Osteoblast (primary cell): ENCODE data around the gene TMPRSS9. TPM values are rescaled to one million over a fixed set of nuclear protein-coding genes. Genes with fewer than 3 reads are reported as not detected.

Experiments
- DNase-seq: peaks from one replicate; pipeline ENCODE4 v3.0.0; 2011; ENCODE audit warnings: low spot score, mixed read lengths; ENCODE audit not compliant: insufficient read length; ENCODE audit errors: missing footprints
- H2AFZ ChIP-seq: 2 replicates; pipeline ENCODE4 v1.6.0; 2011; ENCODE audit warnings: mild to moderate bottlenecking, low read length
- H3K27ac ChIP-seq: 2 replicates; pipeline ENCODE4 v1.5.1; 2011; ENCODE audit warnings: mild to moderate bottlenecking, low read depth, low read length, moderate library complexity
- H3K27me3 ChIP-seq: 2 replicates; pipeline ENCODE4 v1.6.0; 2012; ENCODE audit warnings: mild to moderate bottlenecking, control low read depth, inconsistent platforms, low read length, moderate library complexity; ENCODE audit not compliant: insufficient read depth
- H3K36me3 ChIP-seq: 2 replicates; pipeline ENCODE4 v1.5.1; 2011; ENCODE audit warnings: mild to moderate bottlenecking, low read length, control low read depth, moderate library complexity; ENCODE audit not compliant: insufficient read depth
- H3K4me1 ChIP-seq: 2 replicates; pipeline ENCODE4 v1.5.1; 2011; ENCODE audit warnings: mild to moderate bottlenecking, low read length, control low read depth, moderate library complexity; ENCODE audit not compliant: insufficient read depth
- H3K4me2 ChIP-seq: 2 replicates; pipeline ENCODE4 v1.6.0; 2011; ENCODE audit warnings: mild to moderate bottlenecking, low read length; ENCODE audit not compliant: insufficient read depth
- H3K4me3 ChIP-seq: fragments of 200-600 bp; sonication (generic); 3 replicates; pipeline ENCODE4 v1.5.1; 2012; ENCODE audit warnings: mild to moderate bottlenecking, low read length, inconsistent platforms; ENCODE audit not compliant: insufficient read depth
- H3K79me2 ChIP-seq: 2 replicates; pipeline ENCODE4 v1.6.0; 2012; ENCODE audit warnings: mild to moderate bottlenecking, low read length, control low read depth, inconsistent platforms; ENCODE audit not compliant: insufficient read depth
- H3K9me3 ChIP-seq: 2 replicates; pipeline ENCODE4 v1.5.1; 2011; ENCODE audit warnings: low read depth, low read length, control low read depth
- H4K20me1 ChIP-seq: 2 replicates; pipeline ENCODE4 v1.6.0; 2012; ENCODE audit warnings: mild to moderate bottlenecking, low read length, control low read depth; ENCODE audit not compliant: insufficient read depth
- total RNA-seq: library from RNA; depleted of rRNA; stranded (reverse); fragments of >200 nt; gene quantifications from 2 replicates; pipeline ENCODE4 v1.2.3, GENCODE V29; 2012
- TF ChIP-seq, protein P1 (sequence below): IDR thresholded peaks from 2 replicates; pipeline ENCODE4 v1.5.1; 2011; ENCODE audit warnings: mild to moderate bottlenecking, low read depth, low read length, moderate library complexity; ENCODE audit errors: extremely low read depth

The TMPRSS9 gene
- total RNA-seq, 1 donor: 1.1 TPM

- TF ChIP-seq, protein P1, sequence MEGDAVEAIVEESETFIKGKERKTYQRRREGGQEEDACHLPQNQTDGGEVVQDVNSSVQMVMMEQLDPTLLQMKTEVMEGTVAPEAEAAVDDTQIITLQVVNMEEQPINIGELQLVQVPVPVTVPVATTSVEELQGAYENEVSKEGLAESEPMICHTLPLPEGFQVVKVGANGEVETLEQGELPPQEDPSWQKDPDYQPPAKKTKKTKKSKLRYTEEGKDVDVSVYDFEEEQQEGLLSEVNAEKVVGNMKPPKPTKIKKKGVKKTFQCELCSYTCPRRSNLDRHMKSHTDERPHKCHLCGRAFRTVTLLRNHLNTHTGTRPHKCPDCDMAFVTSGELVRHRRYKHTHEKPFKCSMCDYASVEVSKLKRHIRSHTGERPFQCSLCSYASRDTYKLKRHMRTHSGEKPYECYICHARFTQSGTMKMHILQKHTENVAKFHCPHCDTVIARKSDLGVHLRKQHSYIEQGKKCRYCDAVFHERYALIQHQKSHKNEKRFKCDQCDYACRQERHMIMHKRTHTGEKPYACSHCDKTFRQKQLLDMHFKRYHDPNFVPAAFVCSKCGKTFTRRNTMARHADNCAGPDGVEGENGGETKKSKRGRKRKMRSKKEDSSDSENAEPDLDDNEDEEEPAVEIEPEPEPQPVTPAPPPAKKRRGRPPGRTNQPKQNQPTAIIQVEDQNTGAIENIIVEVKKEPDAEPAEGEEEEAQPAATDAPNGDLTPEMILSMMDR: no peak
- Histone ChIP-seq H3K4me1 (no peaks in the 10 kb centered on the region), H3K9me3 (no peaks in the 10 kb centered on the region), H3K79me2 (no peaks in the 10 kb centered on the region), H3K4me2 (no peak overlapping the region), H3K4me3 (no peak overlapping the region), H2AFZ (no peak overlapping the region), H3K27ac (no peak overlapping the region), H3K27me3 (no peaks in the 10 kb centered on the region), H3K36me3 (no peaks in the 10 kb centered on the region), H4K20me1 (no peaks in the 10 kb centered on the region)
- DNase-seq: peak; percentile 73
These were observed 14.7 kb downstream of the TMPRSS9 start for GRCh38 chr19:2374808-2375207.

- DNase-seq: peak; percentile 68
- H3K4me3 ChIP-seq: no peak overlapping the region
- H2AFZ ChIP-seq: no peak overlapping the region
- no peaks in the 10 kb centered on the region for H3K27me3 ChIP-seq
- no peaks in the 10 kb centered on the region for H4K20me1 ChIP-seq
- H3K4me2 ChIP-seq: no peak overlapping the region
- H3K4me1 ChIP-seq: no peaks in the 10 kb centered on the region
- H3K79me2 ChIP-seq: no peaks in the 10 kb centered on the region
- H3K27ac ChIP-seq: no peak overlapping the region
- TF ChIP-seq, protein P1: no peak
- H3K36me3 ChIP-seq: no peaks in the 10 kb centered on the region
- peaks cover 3% of the 10 kb centered on the region for H3K9me3 ChIP-seq
These were observed 15.5 kb downstream of the TMPRSS9 start for GRCh38 chr19:2375353-2376121.

DNA sequence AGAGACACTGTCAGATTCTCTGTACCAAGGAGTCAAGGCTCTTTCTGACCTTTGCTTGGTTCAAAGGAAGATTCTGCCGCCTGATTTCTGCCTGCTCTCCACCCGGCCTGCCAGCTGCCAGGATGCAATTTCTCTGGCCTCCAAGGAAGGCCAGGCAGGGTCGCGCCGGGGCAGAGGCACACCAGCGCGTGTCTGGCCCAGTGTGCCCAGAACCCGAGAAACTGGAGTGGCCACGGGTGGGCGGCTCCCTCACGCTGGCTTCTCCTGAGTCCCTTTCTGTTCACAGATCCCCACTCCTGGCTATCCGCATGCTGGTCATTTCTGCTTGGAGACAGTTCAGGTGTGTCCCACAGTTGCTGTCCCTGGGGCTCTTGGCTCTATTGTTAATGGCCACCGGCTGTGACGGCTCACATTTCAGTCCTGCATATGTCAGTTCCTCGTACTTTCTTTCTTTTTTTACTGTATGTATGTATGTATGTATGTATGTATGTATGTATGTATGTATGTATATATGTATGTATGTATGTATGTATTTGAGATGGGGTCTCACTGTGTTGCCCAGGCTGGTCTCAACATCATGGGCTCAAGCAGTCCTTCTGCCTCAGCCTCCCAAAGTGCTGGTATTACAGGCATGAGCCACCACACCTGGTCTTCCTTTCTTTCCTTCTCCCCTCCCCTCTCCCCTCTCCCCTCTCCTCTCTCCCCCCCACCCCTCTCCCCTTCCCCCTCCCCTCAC lies 16.9 kb downstream of the TMPRSS9 start:
- Histone ChIP-seq H2AFZ (no peak overlapping the region), H3K4me2 (no peak overlapping the region), H3K4me3 (no peak overlapping the region), H3K36me3 (no peaks in the 10 kb centered on the region), H3K27ac (no peak overlapping the region), H3K4me1 (no peaks in the 10 kb centered on the region), H3K9me3 (peaks cover 4% of the 10 kb centered on the region), H4K20me1 (no peaks in the 10 kb centered on the region), H3K79me2 (no peaks in the 10 kb centered on the region), H3K27me3 (no peaks in the 10 kb centered on the region)
- TF ChIP-seq, protein P1: no peak
- peak; percentile 80 for DNase-seq

- Histone ChIP-seq H3K79me2 (no peaks in the 10 kb centered on the region), H3K36me3 (no peaks in the 10 kb centered on the region), H3K4me1 (peaks cover 9% of the 10 kb centered on the region), H3K4me2 (no peak overlapping the region), H3K27ac (no peak overlapping the region), H3K27me3 (no peaks in the 10 kb centered on the region), H3K4me3 (no peak overlapping the region), H3K9me3 (peaks cover 4% of the 10 kb centered on the region), H4K20me1 (no peaks in the 10 kb centered on the region), H2AFZ (no peak overlapping the region)
- DNase-seq: no peak
- TF ChIP-seq, protein P1: no peak
These were observed 20.5 kb downstream of the TMPRSS9 start for GRCh38 chr19:2380567-2380966.
